Measurements from ENCODE around the gene FSTL4. TPM values are rescaled to one million over a fixed set of nuclear protein-coding genes. Genes with fewer than 3 reads are reported as not detected.

FSTL4 gene
- total and polyA plus RNA-seq, 8 donors = 0.11 to 2.9 (median 0.22) TPM

DNA sequence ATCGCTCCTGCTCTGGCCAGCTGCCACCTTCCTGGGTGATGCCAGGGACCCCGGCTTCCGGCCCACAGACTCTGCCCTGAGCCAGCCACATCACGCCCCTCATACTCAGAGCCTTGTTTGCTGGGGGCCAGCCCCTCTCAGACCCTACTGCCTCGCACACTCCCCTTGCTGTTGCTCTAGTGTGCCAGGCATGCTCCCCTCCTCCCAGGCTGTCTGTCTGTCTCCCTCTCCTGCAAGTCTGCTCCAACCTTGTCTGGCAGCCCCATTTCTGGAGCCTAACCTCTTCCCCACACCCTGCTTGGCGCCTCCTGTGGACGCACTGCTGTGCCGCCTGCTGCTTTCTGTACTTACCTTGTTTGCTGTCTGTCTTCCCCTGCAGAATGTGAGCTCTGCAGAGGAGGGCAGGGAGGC lies 375.8 kb downstream of the FSTL4 start:
- TF ChIP-seq CTCF (IDR thresholded peaks at IDR 0.05) = no peak
- intact Hi-C loops (cut with DNase I) = no loop called here
- Histone ChIP-seq H3K27me3 (no peaks in the 10 kb centered on the region), H3K27ac (no peak overlapping the region), H3K4me3 (no peak overlapping the region), H3K9me3 (no peaks in the 10 kb centered on the region), H3K36me3 (no peaks in the 10 kb centered on the region), H3K4me1 (peaks cover 9 to 13% of the 10 kb centered on the region in 2 donors)
- ATAC-seq (no peak), DNase-seq (no peak)

GRCh38 chr5:133235696-133236426 lies 376.5 kb downstream of the FSTL4 start:
- H3K27ac ChIP-seq = no peak overlapping the region
- no peak for TF ChIP-seq CTCF (IDR thresholded peaks at IDR 0.05)
- intact Hi-C loops (cut with DNase I) = no loop called here
- H3K4me3 ChIP-seq = no peak overlapping the region
- no peaks in the 10 kb centered on the region for H3K9me3 ChIP-seq
- no peaks in the 10 kb centered on the region for H3K27me3 ChIP-seq
- ATAC-seq (no peak), DNase-seq (no peak)
- H3K36me3 ChIP-seq = no peaks in the 10 kb centered on the region
- H3K4me1 ChIP-seq = peaks cover 2 to 6% of the 10 kb centered on the region in 2 donors

DNA sequence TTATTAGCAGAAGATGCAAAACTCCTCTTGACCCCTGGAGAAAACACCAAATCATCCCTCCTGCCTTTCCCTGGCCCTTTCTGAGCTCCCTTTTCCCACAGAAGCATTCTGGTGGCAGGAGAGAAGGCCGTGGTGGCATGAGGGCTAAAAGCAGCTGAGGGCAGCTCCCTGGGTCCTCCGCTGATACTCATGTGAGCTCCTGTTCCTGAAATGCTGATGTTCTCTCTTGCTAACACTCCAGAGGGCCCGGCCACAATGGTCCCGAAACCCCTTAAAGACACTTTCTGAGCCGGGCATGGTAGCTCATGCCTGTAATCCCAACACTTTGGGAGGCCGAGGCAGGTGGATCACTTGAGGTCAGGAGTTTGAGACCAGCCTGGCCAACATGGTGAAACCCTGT lies 377.4 kb downstream of the FSTL4 start:
- no peak overlapping the region for H3K4me3 ChIP-seq
- no peak for DNase-seq
- H3K27ac ChIP-seq = no peak overlapping the region
- no peak for TF ChIP-seq CTCF (IDR thresholded peaks at IDR 0.05)
- H3K9me3 ChIP-seq = no peaks in the 10 kb centered on the region
- no peaks in the 10 kb centered on the region for H3K36me3 ChIP-seq
- intact Hi-C loops (cut with DNase I) = no loop called here
- ATAC-seq = no peak
- peaks cover 0 to 4% of the 10 kb centered on the region in 2 donors for H3K4me1 ChIP-seq
- no peaks in the 10 kb centered on the region for H3K27me3 ChIP-seq

DNA sequence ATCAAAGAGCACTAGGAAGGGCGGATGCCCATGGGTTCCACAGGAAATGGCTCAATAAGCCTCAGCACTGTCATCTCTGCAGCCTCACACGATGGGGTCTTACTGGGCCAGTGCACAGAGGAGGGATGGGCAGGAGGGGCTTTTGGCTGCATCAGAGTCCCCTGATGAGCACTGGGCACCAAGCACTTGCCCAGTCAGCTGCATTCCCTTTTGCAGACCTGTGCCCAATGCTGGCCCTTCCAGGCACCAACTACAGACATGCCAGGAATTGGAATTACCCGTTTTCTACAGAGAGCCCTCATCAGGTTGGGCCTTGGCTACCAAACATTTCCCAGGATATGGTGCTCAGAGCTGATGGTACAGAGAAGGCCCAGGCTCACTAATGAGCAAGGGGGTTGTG lies 378.1 kb downstream of the FSTL4 start:
- no peaks in the 10 kb centered on the region for H3K36me3 ChIP-seq
- no peak overlapping the region for H3K27ac ChIP-seq
- intact Hi-C loops (cut with DNase I) = no loop called here
- H3K9me3 ChIP-seq = no peaks in the 10 kb centered on the region
- TF ChIP-seq CTCF (IDR thresholded peaks at IDR 0.05) = no peak
- H3K4me3 ChIP-seq = no peak overlapping the region
- DNase-seq (no peak), ATAC-seq (no peak)
- no peaks in the 10 kb centered on the region for H3K27me3 ChIP-seq
- peaks cover 0 to 4% of the 10 kb centered on the region in 2 donors for H3K4me1 ChIP-seq

DNA sequence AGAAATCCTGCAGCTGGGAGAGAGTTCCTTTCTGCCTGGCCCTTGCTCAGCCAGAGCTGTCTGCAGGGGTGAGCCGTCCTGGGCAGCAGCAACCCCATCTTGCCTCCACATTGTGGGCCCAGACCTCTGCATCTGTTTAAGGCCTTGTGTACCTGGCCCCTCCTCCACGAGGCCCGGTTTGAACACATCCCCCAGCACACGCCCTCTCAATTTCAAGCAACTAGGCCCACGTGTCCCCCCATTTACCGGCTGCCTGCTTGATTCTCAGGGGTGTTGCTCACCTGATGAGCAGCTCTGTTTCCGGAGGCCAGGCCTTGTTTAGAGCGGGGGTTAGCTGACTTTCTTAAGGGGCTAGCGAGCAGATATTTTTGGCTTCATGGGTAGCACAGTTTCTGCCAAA lies 378.7 kb downstream of the FSTL4 start:
- H3K27ac ChIP-seq = no peak overlapping the region
- no peak for TF ChIP-seq CTCF (IDR thresholded peaks at IDR 0.05)
- peaks cover 0 to 4% of the 10 kb centered on the region in 2 donors for H3K4me1 ChIP-seq
- ATAC-seq = no peak
- intact Hi-C loops (cut with DNase I) = no loop called here
- H3K27me3 ChIP-seq = no peaks in the 10 kb centered on the region
- no peaks in the 10 kb centered on the region for H3K9me3 ChIP-seq
- H3K4me3 ChIP-seq = no peak overlapping the region
- H3K36me3 ChIP-seq = no peaks in the 10 kb centered on the region
- DNase-seq = no peak
